Activated CD4-positive, CD25-positive, alpha-beta regulatory T cell treated with anti-CD3 and anti-CD28 coated beads, Interleukin-2, amount 50 U/mL, for 72 hours (primary cell): ENCODE measurements around the gene GREM2.

ENCODE experiments used
- DNase-seq: peaks from one replicate; pipeline ENCODE4 v3.0.0; 2021

Gene GREM2

DNA sequence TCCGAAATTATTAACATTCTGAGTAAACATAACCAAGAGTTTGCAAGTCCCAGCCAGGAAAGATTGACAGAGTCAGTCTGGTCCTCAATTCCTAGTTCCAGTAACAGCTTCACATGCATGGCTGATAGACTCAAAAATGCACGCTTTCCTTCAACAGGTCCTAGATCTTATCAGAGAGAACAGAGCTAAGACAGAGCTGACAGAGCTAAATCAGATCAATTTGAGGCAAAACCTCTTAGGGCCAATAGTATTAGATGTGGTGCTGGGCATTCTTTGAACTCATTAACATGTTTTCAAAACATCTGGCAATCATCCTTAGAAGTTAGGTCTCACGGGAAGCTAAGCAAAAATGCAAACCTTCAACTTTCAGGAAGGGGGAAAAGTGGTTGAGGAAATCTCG lies 114.0 kb downstream of the GREM2 start:
- DNase-seq = no peak

GRCh38 chr1:240496941-240497340 lies 115.0 kb downstream of the GREM2 start:
- no peak for DNase-seq

DNA sequence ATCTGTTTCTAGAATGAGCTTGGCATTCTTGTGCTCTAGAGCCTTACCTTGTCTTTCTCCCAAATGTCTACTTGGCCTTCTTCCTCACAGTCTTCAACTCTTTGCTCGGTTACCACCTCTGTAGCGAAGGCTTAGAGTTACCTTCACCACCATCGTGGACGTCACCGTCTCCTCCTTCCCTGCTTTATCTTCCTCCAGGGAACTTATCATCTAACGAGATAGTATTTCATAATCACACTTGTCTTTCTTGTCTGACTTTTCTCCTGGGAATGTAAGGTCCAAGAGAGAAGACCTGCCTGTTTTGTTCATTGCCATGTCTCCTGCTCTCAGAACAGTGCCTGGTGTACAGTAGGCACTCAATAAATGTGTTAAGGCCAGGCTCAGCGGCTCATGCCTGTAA lies 115.6 kb downstream of the GREM2 start:
- DNase-seq = no peak

- no peak for DNase-seq
Measured at GRCh38 chr1:240495601-240496000, 116.4 kb downstream of the GREM2 start.

DNA sequence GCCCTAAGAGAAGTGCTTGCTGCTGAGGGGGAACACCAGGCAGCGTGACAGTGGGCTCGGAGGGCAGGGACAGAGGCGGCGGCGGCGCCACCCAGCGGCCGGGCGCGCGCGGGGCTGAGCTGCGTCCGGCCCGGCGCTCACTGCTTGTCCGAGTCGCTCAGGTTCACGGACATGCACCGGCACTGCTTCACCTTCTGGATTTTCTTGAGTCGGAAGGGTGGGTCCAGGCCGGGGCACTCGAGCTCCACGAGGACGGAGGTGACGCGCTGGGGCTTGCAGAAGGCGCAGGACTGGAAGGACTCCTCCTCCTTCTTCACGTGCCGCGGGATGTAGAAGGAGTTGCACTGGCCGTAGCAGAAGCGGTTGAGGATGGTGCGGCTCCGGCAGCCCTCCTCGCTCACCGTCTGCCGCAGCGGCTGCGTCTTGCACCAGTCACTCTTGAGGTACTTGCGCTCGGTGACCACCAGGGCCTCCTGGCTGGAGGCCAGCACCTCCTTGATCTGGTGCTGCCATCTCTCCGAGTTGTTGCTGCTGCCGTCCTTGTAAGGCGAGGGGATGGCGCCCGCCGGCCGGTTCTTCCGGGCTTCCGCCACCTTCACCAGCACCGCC lies 119.0 kb downstream of the GREM2 start:
- no peak for DNase-seq

DNA sequence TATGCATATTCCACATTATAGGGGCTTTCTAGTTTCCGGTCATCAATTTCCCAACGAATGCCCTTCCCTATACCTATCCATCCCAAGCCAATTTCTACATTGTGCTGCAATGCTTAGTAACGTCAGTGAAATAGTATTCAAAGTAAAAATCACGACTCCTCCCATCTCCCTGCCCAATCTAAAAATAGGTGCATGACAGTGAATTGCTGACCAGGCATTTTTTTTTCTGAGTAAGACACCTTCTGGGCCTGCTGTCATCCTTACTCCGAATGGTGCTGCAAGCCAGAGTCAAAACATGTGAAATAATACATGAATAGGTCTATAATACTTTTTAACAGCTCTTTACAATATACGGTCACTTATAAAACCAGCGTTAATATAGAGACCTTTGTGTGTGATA lies 120.2 kb downstream of the GREM2 start:
- no peak for DNase-seq

DNA sequence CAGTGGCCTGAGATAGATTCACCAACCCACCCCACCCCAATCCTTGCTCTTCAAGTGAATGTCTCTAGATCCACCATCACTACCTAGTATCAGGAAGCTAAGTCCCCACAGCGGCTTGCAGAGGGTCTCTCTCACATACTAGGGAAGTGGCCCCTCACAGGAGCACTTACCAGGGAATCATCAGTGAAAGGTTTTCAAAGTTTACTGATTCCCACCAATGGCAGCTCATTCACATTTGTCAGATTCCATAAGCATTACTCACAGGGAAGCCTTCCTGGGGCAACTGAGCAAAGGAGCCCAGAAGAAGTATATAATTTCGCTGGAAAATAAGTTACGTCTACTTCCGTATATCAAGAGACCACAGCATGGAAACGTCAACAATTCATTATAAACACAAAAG lies 120.8 kb downstream of the GREM2 start:
- no peak for DNase-seq

GRCh38 chr1:240487493-240487892 lies 124.5 kb downstream of the GREM2 start:
- DNase-seq = no peak

- DNase-seq = no peak
Measured at GRCh38 chr1:240486611-240487010, 125.3 kb downstream of the GREM2 start.

- DNase-seq = no peak
Measured at GRCh38 chr1:240484804-240485443, 127.0 kb downstream of the GREM2 start.

GRCh38 chr1:240478536-240478935 lies 133.4 kb downstream of the GREM2 start:
- DNase-seq = no peak

DNA sequence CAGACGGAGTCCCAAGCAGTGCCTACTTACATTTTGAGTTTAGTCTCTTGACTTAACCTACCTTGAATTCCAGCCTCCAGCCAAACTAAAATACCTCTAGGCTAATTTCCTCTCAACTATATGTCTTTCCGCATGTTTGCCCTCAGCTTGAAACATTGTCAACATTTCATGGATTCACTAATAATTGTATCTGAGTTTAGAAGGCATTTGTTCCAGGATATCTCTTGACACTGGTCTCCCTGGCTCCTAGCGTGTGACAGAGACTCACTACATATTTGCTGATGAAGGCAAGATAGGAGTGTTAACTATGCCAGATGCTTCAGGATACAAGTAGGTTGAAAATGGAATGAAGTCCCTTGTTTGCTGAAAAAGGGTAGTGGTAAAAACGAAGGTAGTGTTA lies 136.1 kb downstream of the GREM2 start:
- DNase-seq = no peak

- DNase-seq = no peak
Measured at GRCh38 chr1:240474133-240474614, 137.8 kb downstream of the GREM2 start.

DNA sequence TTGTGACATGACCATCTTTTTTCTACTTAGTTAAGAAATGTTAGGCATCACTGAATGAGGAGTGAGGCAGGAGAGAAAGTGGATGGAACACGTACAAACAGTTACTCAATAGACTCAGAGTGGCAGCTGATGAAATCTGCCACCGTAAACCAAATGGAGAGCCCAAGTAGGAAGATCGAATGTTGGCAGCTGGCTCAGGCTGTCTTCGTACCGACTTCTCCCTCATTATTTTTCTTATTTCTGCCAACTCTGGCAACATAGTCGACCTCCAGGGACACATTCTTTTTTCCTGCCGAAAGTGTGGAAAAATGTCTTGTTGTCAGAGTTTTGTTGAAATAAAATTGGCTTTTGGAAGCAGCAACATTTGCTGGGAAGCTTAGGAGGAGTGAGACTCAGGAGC lies 143.3 kb downstream of the GREM2 start:
- no peak for DNase-seq

- no peak for DNase-seq
Measured at GRCh38 chr1:240467895-240468294, 144.1 kb downstream of the GREM2 start.

DNA sequence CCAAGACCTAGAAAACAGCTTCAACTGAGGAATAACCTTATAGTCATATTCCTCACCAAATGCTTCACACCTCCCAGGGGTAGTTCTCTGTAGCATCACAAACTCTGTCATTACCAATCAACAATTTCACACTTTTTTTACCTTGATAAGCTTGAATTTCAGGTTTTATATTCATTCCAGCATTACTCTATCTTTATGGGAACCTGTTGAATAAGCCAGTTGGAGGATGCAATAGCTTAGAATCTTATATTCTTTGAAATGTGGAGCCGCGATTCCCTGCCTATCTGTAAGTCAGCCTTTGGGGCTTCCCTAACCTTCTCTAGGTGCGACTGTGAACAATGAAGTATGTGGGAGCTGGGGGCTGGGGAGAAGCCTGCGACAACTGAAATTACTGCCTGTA lies 145.4 kb downstream of the GREM2 start:
- DNase-seq = no peak

DNA sequence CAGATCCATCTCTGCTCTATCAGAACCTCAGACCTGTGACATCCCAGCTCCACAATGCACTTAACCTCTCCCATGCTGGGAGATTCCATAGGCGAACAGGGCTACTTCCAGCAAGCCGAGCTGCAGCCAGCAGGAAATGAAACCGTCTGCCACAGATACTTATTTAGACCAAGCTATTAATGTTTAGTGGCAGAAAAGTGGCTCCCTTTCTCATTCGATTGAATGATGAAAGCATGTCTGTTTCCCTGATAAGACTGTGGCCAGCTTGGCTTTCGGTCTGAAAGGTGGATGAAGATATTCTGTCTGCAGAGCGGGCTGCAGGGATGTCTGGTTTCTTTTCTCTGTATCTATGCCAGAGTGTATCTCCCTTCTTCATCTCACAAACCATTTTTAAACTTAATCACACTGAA lies 146.4 kb downstream of the GREM2 start:
- no peak for DNase-seq

GRCh38 chr1:240464099-240464498 lies 147.9 kb downstream of the GREM2 start:
- DNase-seq = no peak

GRCh38 chr1:240462766-240463395 lies 149.1 kb downstream of the GREM2 start:
- DNase-seq = no peak

GRCh38 chr1:240462277-240462676 lies 149.7 kb downstream of the GREM2 start:
- no peak for DNase-seq

DNA sequence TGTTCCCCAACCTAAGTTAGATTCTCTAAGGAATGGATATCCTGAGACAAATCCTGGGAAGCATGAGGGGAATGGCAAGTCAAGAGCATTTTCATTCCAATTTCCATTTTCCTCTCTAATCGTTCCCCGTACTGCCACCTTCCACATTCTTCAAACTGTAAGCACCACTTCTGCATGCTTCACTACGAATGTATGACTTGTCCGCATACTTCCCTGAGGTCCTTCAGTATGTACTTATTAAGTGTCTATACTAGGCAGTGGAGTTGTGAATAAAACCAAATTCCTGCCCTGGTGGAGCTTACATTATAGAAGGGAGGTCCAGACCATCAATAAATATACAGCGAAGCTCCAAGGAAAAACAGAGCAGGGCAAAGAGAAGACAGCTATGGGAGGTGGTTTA lies 154.8 kb downstream of the GREM2 start:
- DNase-seq = no peak

DNA sequence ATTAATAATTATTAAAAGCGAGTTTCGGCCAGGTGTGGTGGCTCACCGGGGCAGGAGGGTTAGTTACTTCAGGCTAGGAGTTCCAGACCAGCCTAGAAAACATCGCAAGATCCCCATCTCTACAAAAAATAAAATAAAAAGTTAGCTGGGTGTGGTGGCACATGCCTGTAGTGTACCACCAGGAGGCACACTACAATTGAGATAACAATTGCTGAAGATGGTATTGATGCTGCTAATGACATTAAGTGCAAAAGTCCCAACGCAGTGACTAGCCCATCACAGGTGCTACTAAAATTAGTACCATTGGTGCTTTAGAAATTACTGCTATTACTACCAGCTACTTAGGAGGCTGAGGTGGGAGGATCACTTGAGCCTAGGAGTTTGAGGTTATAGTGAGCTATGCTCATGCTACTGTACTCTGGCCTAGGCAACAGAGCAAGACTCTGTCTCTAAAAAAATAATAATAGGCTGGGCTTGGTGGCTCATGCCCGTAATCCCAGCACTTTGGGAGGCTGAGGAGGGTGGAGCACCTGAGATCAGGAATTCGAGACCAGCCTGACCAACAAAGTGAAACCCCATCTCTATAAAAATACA lies 156.6 kb downstream of the GREM2 start:
- no peak for DNase-seq

- no peak for DNase-seq
Measured at GRCh38 chr1:240445369-240445768, 166.6 kb downstream of the GREM2 start.

- DNase-seq = no peak
Measured at GRCh38 chr1:240441669-240442068, 170.3 kb downstream of the GREM2 start.
